Prostate gland (tissue), 2 donors: ENCODE data around the gene CYBA. TPM values are rescaled to one million over a fixed set of nuclear protein-coding genes. Genes with fewer than 3 reads are reported as not detected.

Experiments used
- DNase-seq: peaks from one replicate; pipeline ENCODE4 v3.0.0-alpha.2; 2019; ENCODE audit warnings: low spot score
- H3K27ac ChIP-seq, 2 donors: fragments of 200-600 bp; sonication (generic); 2 replicates each; pipeline ENCODE4 v1.5.1; 2017 to 2019
- H3K27me3 ChIP-seq: fragments of 200-600 bp; sonication (generic); replicated peaks from 2 replicates; pipeline ENCODE4 v1.5.1; 2019; ENCODE audit not compliant: insufficient read depth
- H3K36me3 ChIP-seq, 2 donors: fragments of 200-600 bp; sonication (generic); 1 replicate in 1 of 2; 2 replicates in 1 of 2; pipeline versions ENCODE4 v1.5.1 to v1.8.1; 2017 to 2019
- H3K4me1 ChIP-seq: fragments of 200-600 bp; sonication (generic); replicated peaks from 2 replicates; pipeline ENCODE4 v1.5.1; 2019
- H3K4me3 ChIP-seq, 2 donors: fragments of 200-600 bp; sonication (generic); 2 replicates each; pipeline ENCODE4 v1.5.1; 2017 to 2019
- H3K9me3 ChIP-seq: fragments of 200-600 bp; sonication (generic); 2 replicates; pipeline ENCODE4 v1.5.1; 2017
- POLR2A ChIP-seq: fragments of 450-650 bp; IDR thresholded peaks from one replicate; pipeline ENCODE4 v1.6.1; 2016; ENCODE audit warnings: antibody characterized with exemption, mild to moderate bottlenecking
- POLR2AphosphoS5 ChIP-seq: sonication (generic); formaldehyde crosslinking; IDR thresholded peaks from one replicate; pipeline ENCODE4 v1.6.1; 2017; ENCODE audit warnings: antibody characterized with exemption
- WGBS: methylation state at CpG from one replicate; pipeline ENCODE4 v1.1.5; 2018; 5-methylcytosine and 5-hydroxymethylcytosine counted together
- intact Hi-C: fragments of 100-400 bp; cut with DNase I; formaldehyde crosslinking; loops from one replicate; pipeline ENCODE4 v1.14.2; 2022
- total RNA-seq, 2 donors: library from RNA; depleted of rRNA; stranded (reverse); fragments of >200 nt; gene quantifications; one replicate each; pipeline ENCODE4 v1.1.0, GENCODE V29; 2016
- TF ChIP-seq, protein P1 (sequence below), 4 experiments: fragments of 200-600 bp in 2 of 4; fragments of 450-650 bp in 2 of 4; sonication (generic) in 2 of 4; IDR thresholded peaks; 1 replicate in 3 of 4; 2 replicates in 1 of 4; pipeline ENCODE4 v1.5.1; 2016 to 2019; ENCODE audit warnings: antibody characterized with exemption in 4 of 4, mild to moderate bottlenecking in 2 of 4, moderate library complexity in 2 of 4

CYBA gene
- total RNA-seq, 2 donors from 2014 or later: 86.0 to 155 TPM

DNA sequence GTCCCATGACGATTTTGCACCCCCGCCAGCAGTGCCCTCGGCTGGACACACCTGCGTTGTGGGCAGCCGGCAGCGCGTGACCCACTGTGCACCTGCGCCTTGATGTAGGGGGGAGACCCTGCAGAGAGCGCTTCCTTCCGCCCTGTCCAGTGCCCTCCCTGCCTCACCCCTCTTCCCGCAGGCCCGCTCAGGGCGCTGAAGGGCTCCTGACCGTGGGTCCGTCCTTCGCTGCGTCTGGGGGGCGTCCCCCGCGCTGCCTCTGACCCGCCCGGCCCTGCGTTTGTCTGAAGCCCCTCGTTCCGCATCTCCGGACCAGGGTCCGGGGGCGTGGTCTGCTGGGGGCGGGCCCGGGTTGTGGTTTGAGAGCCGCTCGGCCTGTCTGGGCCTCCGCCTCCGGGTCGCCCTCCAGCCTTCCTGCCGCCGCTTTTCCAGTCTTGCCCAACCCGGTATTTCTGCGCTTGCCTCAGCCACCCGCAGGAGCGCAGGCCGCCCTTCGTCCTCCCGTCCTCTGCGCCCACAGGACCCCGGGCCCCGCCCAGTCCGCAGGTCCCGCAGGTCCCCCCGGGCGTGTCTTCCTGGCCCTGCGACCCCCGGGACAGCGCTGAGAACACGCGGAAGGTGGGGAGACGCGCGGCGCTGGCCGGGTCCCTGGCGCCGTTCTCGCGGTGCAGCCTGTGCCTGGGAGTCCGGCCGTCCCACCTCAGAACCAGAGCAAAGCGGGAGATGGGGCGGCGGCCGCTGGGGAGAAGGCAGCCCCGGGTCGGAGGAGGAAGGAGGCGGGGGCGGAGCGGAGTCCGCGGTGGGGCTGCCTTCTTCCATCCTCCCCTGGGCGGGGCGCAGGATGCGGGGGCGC is 16.5 kb downstream of the CYBA start:
- Histone ChIP-seq H3K4me1 (no peaks in the 10 kb centered on the region), H3K27me3 (peaks cover 8% of the 10 kb centered on the region), H3K36me3 (peaks cover 9 to 15% of the 10 kb centered on the region in 2 donors), H3K9me3 (no peaks in the 10 kb centered on the region), H3K4me3 (peak overlapping the region; percentile 2 to 8), H3K27ac (no peak overlapping the region)
- WGBS: 23% methylated on average over 75 of the region's 82 CpGs
- no peak for DNase-seq
- intact Hi-C loops: no loop called here
- TF ChIP-seq, protein P1, sequence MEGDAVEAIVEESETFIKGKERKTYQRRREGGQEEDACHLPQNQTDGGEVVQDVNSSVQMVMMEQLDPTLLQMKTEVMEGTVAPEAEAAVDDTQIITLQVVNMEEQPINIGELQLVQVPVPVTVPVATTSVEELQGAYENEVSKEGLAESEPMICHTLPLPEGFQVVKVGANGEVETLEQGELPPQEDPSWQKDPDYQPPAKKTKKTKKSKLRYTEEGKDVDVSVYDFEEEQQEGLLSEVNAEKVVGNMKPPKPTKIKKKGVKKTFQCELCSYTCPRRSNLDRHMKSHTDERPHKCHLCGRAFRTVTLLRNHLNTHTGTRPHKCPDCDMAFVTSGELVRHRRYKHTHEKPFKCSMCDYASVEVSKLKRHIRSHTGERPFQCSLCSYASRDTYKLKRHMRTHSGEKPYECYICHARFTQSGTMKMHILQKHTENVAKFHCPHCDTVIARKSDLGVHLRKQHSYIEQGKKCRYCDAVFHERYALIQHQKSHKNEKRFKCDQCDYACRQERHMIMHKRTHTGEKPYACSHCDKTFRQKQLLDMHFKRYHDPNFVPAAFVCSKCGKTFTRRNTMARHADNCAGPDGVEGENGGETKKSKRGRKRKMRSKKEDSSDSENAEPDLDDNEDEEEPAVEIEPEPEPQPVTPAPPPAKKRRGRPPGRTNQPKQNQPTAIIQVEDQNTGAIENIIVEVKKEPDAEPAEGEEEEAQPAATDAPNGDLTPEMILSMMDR (IDR thresholded peaks at IDR 0.05): no peak
- TF ChIP-seq POLR2A (no peak), POLR2AphosphoS5 (no peak)

DNA sequence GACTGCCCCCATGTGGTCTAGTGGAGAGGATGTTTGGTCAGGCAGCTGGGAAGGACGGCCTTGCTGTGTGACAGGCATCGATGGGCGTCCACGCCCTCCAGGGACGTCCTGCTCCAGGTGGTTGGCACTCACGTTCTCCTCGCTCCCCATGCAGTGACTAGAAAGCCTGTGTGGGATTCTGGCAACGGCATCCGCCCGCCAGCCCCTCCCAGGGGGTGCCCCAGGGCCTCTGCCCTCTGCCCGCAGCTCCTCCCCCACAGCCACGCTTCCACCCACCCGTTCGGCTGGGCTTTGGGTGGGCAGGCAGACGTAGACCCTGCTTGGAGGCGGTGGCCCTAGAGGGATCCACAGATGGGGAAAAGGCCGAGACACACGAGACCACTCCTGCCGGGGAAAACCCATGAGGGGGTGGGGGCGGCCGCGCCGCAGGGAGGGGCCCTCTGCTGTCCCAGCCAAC is 17.1 kb downstream of the CYBA start:
- TF ChIP-seq POLR2A (no peak), POLR2AphosphoS5 (no peak)
- TF ChIP-seq, protein P1 (IDR thresholded peaks at IDR 0.05): no peak
- intact Hi-C loops: no loop called here
- Histone ChIP-seq H3K4me1 (no peaks in the 10 kb centered on the region), H3K27ac (no peak overlapping the region), H3K27me3 (peaks cover 2% of the 10 kb centered on the region), H3K4me3 (no peak overlapping the region), H3K36me3 (peaks cover 9 to 15% of the 10 kb centered on the region in 2 donors), H3K9me3 (no peaks in the 10 kb centered on the region)
- no peak for DNase-seq
- 56% methylated on average over 23 of the region's 23 CpGs for WGBS

DNA sequence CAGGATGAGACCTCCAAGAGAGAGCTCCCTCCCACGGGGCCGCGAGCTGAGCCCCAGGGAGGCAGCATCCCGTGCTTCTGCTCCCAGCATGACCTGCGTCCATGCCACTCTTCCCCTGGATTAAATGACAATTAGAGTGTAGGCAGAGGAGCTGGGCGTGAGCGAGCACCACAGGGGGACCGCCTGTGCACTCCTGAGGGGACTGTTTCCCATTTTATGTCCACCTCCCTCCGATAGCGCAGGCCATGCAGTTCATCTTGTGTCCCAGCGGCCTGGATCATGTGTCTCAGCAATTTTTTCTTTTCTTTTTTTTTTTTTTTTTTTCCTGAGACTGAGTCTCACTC is 18.3 kb downstream of the CYBA start:
- no peaks in the 10 kb centered on the region for H3K4me1 ChIP-seq
- TF ChIP-seq, protein P1 (IDR thresholded peaks at IDR 0.05): no peak
- TF ChIP-seq POLR2AphosphoS5 (no peak), POLR2A (no peak)
- H3K9me3 ChIP-seq: no peaks in the 10 kb centered on the region
- intact Hi-C loops: no loop called here
- H3K4me3 ChIP-seq: no peak overlapping the region
- no peak for DNase-seq
- no peak overlapping the region for H3K27ac ChIP-seq
- no peaks in the 10 kb centered on the region for H3K27me3 ChIP-seq
- WGBS: 92% methylated on average over 11 of the region's 11 CpGs
- peaks cover 9 to 15% of the 10 kb centered on the region in 2 donors for H3K36me3 ChIP-seq

DNA sequence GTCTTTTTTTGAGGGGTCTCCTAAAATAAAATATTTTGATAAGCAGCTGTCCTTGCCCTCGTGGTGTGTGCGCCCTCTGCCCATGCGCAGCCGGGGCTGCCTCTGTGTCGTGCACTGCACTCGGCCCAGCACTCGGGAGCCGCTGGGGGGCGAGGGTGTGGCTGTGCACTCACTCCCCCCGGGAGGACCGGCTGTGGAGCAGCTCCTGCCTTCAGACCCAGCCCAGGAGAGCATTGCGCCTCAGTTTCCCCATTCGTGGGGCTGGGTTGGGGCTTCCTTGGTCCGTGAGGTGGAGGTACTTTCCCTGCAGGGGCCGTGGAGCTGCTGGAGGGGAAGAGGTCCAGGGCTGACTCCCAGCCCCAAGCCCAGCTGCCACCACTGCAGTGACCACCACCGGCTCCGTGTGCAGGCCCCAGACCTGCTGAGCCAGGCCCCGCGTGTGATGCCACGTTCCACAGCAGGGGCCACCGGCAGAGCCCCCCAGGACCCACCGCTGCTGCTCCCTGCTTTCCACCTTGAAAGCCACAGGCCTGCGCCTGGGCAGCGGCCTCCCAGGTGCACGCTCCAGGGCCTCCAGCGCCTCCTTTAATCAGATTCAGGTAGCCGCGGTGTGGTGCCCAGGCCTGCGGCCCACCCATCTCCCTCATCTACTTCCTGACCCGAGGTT is 18.8 kb downstream of the CYBA start:
- intact Hi-C loops: no loop called here
- H3K36me3 ChIP-seq: peaks cover 9 to 15% of the 10 kb centered on the region in 2 donors
- 93% methylated on average over 28 of the region's 30 CpGs for WGBS
- no peak for TF ChIP-seq POLR2A
- DNase-seq: no peak
- no peak overlapping the region for H3K27ac ChIP-seq
- H3K9me3 ChIP-seq: no peaks in the 10 kb centered on the region
- no peaks in the 10 kb centered on the region for H3K27me3 ChIP-seq
- H3K4me3 ChIP-seq: no peak overlapping the region
- no peaks in the 10 kb centered on the region for H3K4me1 ChIP-seq

DNA sequence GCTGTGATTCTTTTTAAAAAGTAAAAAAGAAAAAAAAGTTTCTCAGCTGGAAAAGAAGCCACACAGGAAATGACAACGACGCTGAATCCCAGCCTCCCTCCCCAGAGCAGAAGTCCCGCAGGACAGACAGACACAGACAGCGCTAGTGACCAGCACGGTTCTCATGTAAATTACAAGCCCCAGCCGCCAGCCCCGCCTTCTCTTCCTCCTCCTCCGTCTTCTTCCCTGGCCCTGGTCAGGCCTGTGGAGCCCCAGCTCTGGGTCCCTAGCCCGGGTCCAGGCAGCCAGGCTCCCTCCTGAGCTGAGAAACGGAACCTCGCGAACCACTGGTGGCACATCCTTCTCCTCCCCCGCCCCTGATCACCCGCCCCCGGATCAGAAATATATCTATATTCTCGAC is 19.5 kb downstream of the CYBA start:
- H3K36me3 ChIP-seq: peaks cover 9 to 15% of the 10 kb centered on the region in 2 donors
- intact Hi-C loops: no loop called here
- 76% methylated on average over 16 of the region's 16 CpGs for WGBS

More for the DNA sequence above, 19.5 kb downstream of the CYBA start:
- no peak overlapping the region for H3K27ac ChIP-seq
- H3K27me3 ChIP-seq: no peaks in the 10 kb centered on the region
- TF ChIP-seq, protein P1 (IDR thresholded peaks at IDR 0.05): no peak
- no peak for TF ChIP-seq POLR2A
- no peaks in the 10 kb centered on the region for H3K9me3 ChIP-seq
- H3K4me3 ChIP-seq: no peak overlapping the region
- no peaks in the 10 kb centered on the region for H3K4me1 ChIP-seq
- no peak for DNase-seq
